Liver (tissue), 9 donors: ENCODE data around the gene PDE2A. TPM values are rescaled to one million over a fixed set of nuclear protein-coding genes. Genes with fewer than 3 reads are reported as not detected.

ENCODE experiments used
- DNase-seq: peaks from one replicate; pipeline ENCODE4 v3.0.0-alpha.2; 2017; ENCODE audit warnings: low spot score
- H3K27ac ChIP-seq, 2 donors: one replicate each; pipeline ENCODE4 v1.7.0; 2013; ENCODE audit warnings: inconsistent platforms in 2 of 2, low read length in 2 of 2, control low read depth in 1 of 2, low read depth in 1 of 2, mild to moderate bottlenecking in 1 of 2
- H3K27me3 ChIP-seq, 4 donors: one replicate each; pipeline versions ENCODE4 v1.6.1 to v1.7.0; 2013; ENCODE audit warnings: low read length in 3 of 4, inconsistent platforms in 1 of 4, mild to moderate bottlenecking in 1 of 4, moderate library complexity in 1 of 4; ENCODE audit not compliant: control insufficient read depth in 4 of 4, insufficient read depth in 4 of 4
- H3K36me3 ChIP-seq, 4 donors: one replicate each; pipeline versions ENCODE4 v1.6.1 to v1.7.0; 2013; ENCODE audit warnings: low read length in 3 of 4, mild to moderate bottlenecking in 3 of 4, low read depth in 1 of 4, moderate library complexity in 1 of 4; ENCODE audit not compliant: control insufficient read depth in 4 of 4, insufficient read depth in 3 of 4
- H3K4me1 ChIP-seq, 4 donors: one replicate each; pipeline versions ENCODE4 v1.6.1 to v1.7.0; 2013; ENCODE audit warnings: low read length in 3 of 4, mild to moderate bottlenecking in 3 of 4, moderate library complexity in 1 of 4; ENCODE audit not compliant: control insufficient read depth in 4 of 4, insufficient read depth in 4 of 4
- H3K4me3 ChIP-seq, 3 donors: one replicate each; pipeline versions ENCODE4 v1.6.1 to v1.7.0; 2013; ENCODE audit warnings: low read length in 3 of 3, control low read depth in 1 of 3, low read depth in 1 of 3, mild to moderate bottlenecking in 1 of 3
- H3K9ac ChIP-seq, 2 donors: one replicate each; pipeline ENCODE4 v1.7.0; 2013; ENCODE audit warnings: low read length in 2 of 2, mild to moderate bottlenecking in 2 of 2, moderate library complexity in 2 of 2, control low read depth in 1 of 2, low read depth in 1 of 2
- H3K9me3 ChIP-seq, 4 donors: one replicate each; pipeline versions ENCODE4 v1.6.1 to v1.7.0; 2013; ENCODE audit warnings: low read length in 3 of 4; ENCODE audit not compliant: control insufficient read depth in 4 of 4
- ATF3 ChIP-seq: IDR thresholded peaks from 2 replicates; pipeline ENCODE4 v1.6.1; 2016; ENCODE audit warnings: antibody characterized with exemption
- CTCF ChIP-seq: fragments of 150-350 bp; IDR thresholded peaks from 2 replicates; pipeline ENCODE4 v1.5.1; 2017; ENCODE audit warnings: improper control_type of control experiment, low read depth, low read length; ENCODE audit not compliant: missing input control
- EGR1 ChIP-seq, 2 donors: IDR thresholded peaks; 2 replicates each; pipeline ENCODE4 v1.6.1; 2016 to 2018; ENCODE audit warnings: antibody characterized with exemption in 2 of 2, low read depth in 2 of 2
- FOXA1 ChIP-seq: IDR thresholded peaks from 2 replicates; pipeline ENCODE4 v1.6.1; 2016; ENCODE audit warnings: antibody characterized with exemption
- FOXA2 ChIP-seq: IDR thresholded peaks from 2 replicates; pipeline ENCODE4 v1.6.1; 2016; ENCODE audit warnings: antibody characterized with exemption
- GABPA ChIP-seq, 2 donors: IDR thresholded peaks in 1 of 2; conservative IDR thresholded peaks in 1 of 2; 2 replicates each; pipeline ENCODE4 v1.6.1; 2016; ENCODE audit warnings: antibody characterized with exemption in 2 of 2, mild to moderate bottlenecking in 1 of 2, moderate library complexity in 1 of 2
- HNF4A ChIP-seq, 2 donors: conservative IDR thresholded peaks; 2 replicates each; pipeline ENCODE4 v1.6.1; 2016; ENCODE audit warnings: antibody characterized with exemption in 2 of 2, mild to moderate bottlenecking in 2 of 2
- HNF4G ChIP-seq: IDR thresholded peaks from 2 replicates; pipeline ENCODE4 v1.6.1; 2016; ENCODE audit warnings: antibody characterized with exemption
- JUND ChIP-seq, 2 donors: IDR thresholded peaks; 2 replicates each; pipeline ENCODE4 v1.6.1; 2016; ENCODE audit warnings: antibody characterized with exemption in 2 of 2
- MAX ChIP-seq: IDR thresholded peaks from 2 replicates; pipeline ENCODE4 v1.6.1; 2016; ENCODE audit warnings: antibody characterized with exemption
- NR2F2 ChIP-seq: IDR thresholded peaks from 2 replicates; pipeline ENCODE4 v1.6.1; 2016; ENCODE audit warnings: antibody characterized with exemption
- RAD21 ChIP-seq, 2 donors: IDR thresholded peaks; 2 replicates each; pipeline ENCODE4 v1.6.1; 2016; ENCODE audit warnings: antibody characterized with exemption in 2 of 2, mild to moderate bottlenecking in 2 of 2
- REST ChIP-seq: IDR thresholded peaks from 2 replicates; pipeline ENCODE4 v1.6.1; 2016; ENCODE audit warnings: antibody characterized with exemption, mild to moderate bottlenecking
- RXRA ChIP-seq, 2 donors: IDR thresholded peaks; 2 replicates each; pipeline ENCODE4 v1.6.1; 2017 to 2018; ENCODE audit warnings: antibody characterized with exemption in 2 of 2, mild to moderate bottlenecking in 1 of 2
- SP1 ChIP-seq: IDR thresholded peaks from 2 replicates; pipeline ENCODE4 v1.6.1; 2018; ENCODE audit warnings: antibody characterized with exemption, mild to moderate bottlenecking
- TAF1 ChIP-seq: conservative IDR thresholded peaks from 2 replicates; pipeline ENCODE4 v1.6.1; 2016; ENCODE audit warnings: antibody characterized with exemption, mild to moderate bottlenecking
- YY1 ChIP-seq: IDR thresholded peaks from 2 replicates; pipeline ENCODE4 v1.6.1; 2016; ENCODE audit warnings: antibody characterized with exemption, mild to moderate bottlenecking
- ZBTB33 ChIP-seq: IDR thresholded peaks from 2 replicates; pipeline ENCODE4 v1.6.1; 2016; ENCODE audit warnings: antibody characterized with exemption
- WGBS: extraction: QIAGEN DNeasy Blood & Tissue Kit; methylation state at CpG from one replicate; pipeline ENCODE4 v1.1.7; 2013; 5-methylcytosine and 5-hydroxymethylcytosine counted together
- polyA plus RNA-seq, 2 donors: library from polyadenylated mRNA; stranded (reverse) in 1 of 2; unstranded in 1 of 2; fragments of 200-250 nt in 1 of 2; fragments of >200 nt in 1 of 2; fragmentation: Nextera tagmentation in 1 of 2; extraction: Ambion mirVana in 1 of 2; gene quantifications; one replicate each; pipeline versions ENCODE4 v1.2.1 to v1.2.3, GENCODE V29; 2013 to 2015
- total RNA-seq, 2 donors: library from RNA; depleted of rRNA; stranded (reverse); fragments of >200 nt; gene quantifications; one replicate each; pipeline ENCODE4 v1.2.3, GENCODE V29; 2014
- donor health status: healthy.
- donor health status: healthy.
- donor health status: healthy.
- donor health status: healthy.
- donor health status: healthy.

PDE2A gene
- total and polyA plus RNA-seq, 4 donors: 4.3 to 32.8 (median 12.9) TPM

- Histone ChIP-seq H3K4me3 (no peak overlapping the region), H3K4me1 (peaks cover 0 to 3% (median 0%) of the 10 kb centered on the region in 4 donors), H3K36me3 (no peaks in the 10 kb centered on the region), H3K9me3 (no peaks in the 10 kb centered on the region), H3K9ac (no peak overlapping the region), H3K27ac (no peak overlapping the region), H3K27me3 (peaks cover 0 to 7% (median 0%) of the 10 kb centered on the region in 4 donors)
- DNase-seq: no peak
- WGBS: 52% methylated on average over 3 of the region's 3 CpGs
- TF ChIP-seq RAD21 (IDR thresholded peaks at IDR 0.05) (no peak), GABPA (IDR thresholded peaks at IDR 0.05 in 1 of 2, conservative IDR thresholded peaks at IDR 0.05 in 1 of 2) (no peak), HNF4G (no peak), HNF4A (conservative IDR thresholded peaks at IDR 0.05) (no peak), FOXA2 (no peak)
Observed at GRCh38 chr11:72580642-72580950, 93.6 kb downstream of the PDE2A start.

- no peak overlapping the region for H3K9ac ChIP-seq
- DNase-seq: no peak
- no peak overlapping the region for H3K4me3 ChIP-seq
- TF ChIP-seq ZBTB33 (no peak), NR2F2 (no peak), YY1 (no peak), HNF4A (conservative IDR thresholded peaks at IDR 0.05) (no peak), GABPA (IDR thresholded peaks at IDR 0.05 in 1 of 2, conservative IDR thresholded peaks at IDR 0.05 in 1 of 2) (no peak), CTCF (no peak), SP1 (no peak), FOXA2 (no peak), ATF3 (no peak), RAD21 (IDR thresholded peaks at IDR 0.05) (no peak), MAX (no peak), JUND (IDR thresholded peaks at IDR 0.05) (no peak), HNF4G (no peak), RXRA (IDR thresholded peaks at IDR 0.05) (no peak), TAF1 (no peak), FOXA1 (no peak), EGR1 (IDR thresholded peaks at IDR 0.05; ENCODE audit: low read depth in 2 of 2) (no peak), REST (no peak)
- H3K27me3 ChIP-seq: peaks cover 0 to 3% (median 0%) of the 10 kb centered on the region in 4 donors
- H3K36me3 ChIP-seq: no peaks in the 10 kb centered on the region
- WGBS: 80% methylated on average over 10 of the region's 10 CpGs
- H3K4me1 ChIP-seq: peaks cover 0 to 3% (median 0%) of the 10 kb centered on the region in 4 donors
- no peaks in the 10 kb centered on the region for H3K9me3 ChIP-seq
- H3K27ac ChIP-seq: no peak overlapping the region
Observed at GRCh38 chr11:72579816-72580641, 94.2 kb downstream of the PDE2A start.
